ENCODE measurements around the gene NT5DC3. TPM values are rescaled to one million over a fixed set of nuclear protein-coding genes. Genes with fewer than 3 reads are reported as not detected.

NT5DC3 gene
- total and polyA plus RNA-seq, 2 donors (not counting 3 experiments of a cell fraction or from before 2014, with no cell fraction given) = 1.5 to 6.7 TPM

GRCh38 chr12:103736572-103736971 lies 104.5 kb downstream of the NT5DC3 start:
- Histone ChIP-seq H3K4me1 (ENCODE audit: control insufficient read depth, extremely low read depth, insufficient read depth, low read length) (no peaks in the 10 kb centered on the region), H3K4me3 (replicated peaks in 1 of 3; ENCODE audit: insufficient read depth in 1 of 3, low read depth in 1 of 3, low read length in 3 of 3) (no peak overlapping the region), H3K79me2 (ENCODE audit: control insufficient read depth, insufficient read depth, low read length) (no peaks in the 10 kb centered on the region), H3K4me2 (ENCODE audit: insufficient read depth, low read length) (no peak overlapping the region), H3K27me3 (ENCODE audit: control insufficient read depth in 2 of 2, insufficient read depth in 2 of 2, low read length in 2 of 2) (peaks cover 0 to 2% of the 10 kb centered on the region in 2 experiments), H2AFZ (ENCODE audit: low read depth, low read length) (no peak overlapping the region), H4K20me1 (replicated peaks; ENCODE audit: control insufficient read depth, extremely low read depth, insufficient read depth, low read length) (no peaks in the 10 kb centered on the region), H3K27ac (ENCODE audit: insufficient read depth, low read depth, low read length) (no peak overlapping the region), H3K9me3 (replicated peaks; ENCODE audit: control insufficient read depth, insufficient read depth, low read length) (no peaks in the 10 kb centered on the region), H3K9ac (replicated peaks; ENCODE audit: extremely low read depth, insufficient read depth, low read length) (no peak overlapping the region), H3K36me3 (ENCODE audit: control insufficient read depth in 2 of 2, extremely low read depth in 1 of 2, insufficient read depth in 2 of 2, low read length in 2 of 2) (no peaks in the 10 kb centered on the region), H3K9me1 (replicated peaks; ENCODE audit: control insufficient read depth, extremely low read depth, insufficient read depth, low read length) (no peaks in the 10 kb centered on the region)
- intact Hi-C loops (cut with micrococcal nuclease) = no loop called here
- no TSS peak for BruUV-seq (replicated peaks)
- CTCF ChIA-PET = no interaction called here
- FAIRE-seq (no peak), DNase-seq (ENCODE audit: low read depth, low spot score) (no peak)
- TF ChIP-seq POLR2AphosphoS5 (IDR thresholded peaks at IDR 0.05; ENCODE audit: insufficient read depth, low read depth, low read length) (no peak), JUN (IDR thresholded peaks at IDR 0.05; ENCODE audit: borderline replicate concordance, insufficient read depth, insufficient read length, low read depth) (no peak), CTCF (IDR thresholded peaks at IDR 0.05; ENCODE audit: extremely low read depth in 1 of 2, insufficient read depth in 1 of 2, low read depth in 1 of 2, low read length in 2 of 2) (no peak), MAX (IDR thresholded peaks at IDR 0.05; ENCODE audit: insufficient read depth, insufficient read length) (no peak), GATA2 (IDR thresholded peaks at IDR 0.05; ENCODE audit: insufficient read depth, insufficient read length, low read depth, low read length) (no peak), MYC (IDR thresholded peaks at IDR 0.05; ENCODE audit: low read depth, low read length) (no peak), POLR2A (IDR thresholded peaks at IDR 0.05; ENCODE audit: low read depth, low read length) (no peak), EZH2 (IDR thresholded peaks at IDR 0.05; ENCODE audit: borderline replicate concordance, low read depth, low read length, severe bottlenecking) (no peak), FOS (IDR thresholded peaks at IDR 0.05; ENCODE audit: borderline replicate concordance, insufficient read depth, low read length) (no peak)
- POLR2A ChIA-PET = no interaction called here
- dilution Hi-C loops (cut with MboI; ENCODE audit: extremely low pct_ligation_motif_present, low sequenced_read_pairs) = no loop called here

Measured in endothelial cell of umbilical vein (primary cell).